HCT116 (cell line): ENCODE results near the gene STRN3. TPM values are rescaled to one million over a fixed set of nuclear protein-coding genes. Genes with fewer than 3 reads are reported as not detected.

Source experiments
- ATAC-seq: fragments of 200-7000 bp; cut with Tn5 transposase; 2 replicates; pipeline ENCODE4 v1.9.1; 2020; ENCODE audit warnings: mild to moderate bottlenecking, moderate library complexity
- BruUV-seq: library from RNA; stranded (reverse); fragments of 400-500 nt; replicated peaks from 2 replicates; lab custom pipeline; 2021; lab: Mats Ljungman, UMichigan
- CTCF ChIA-PET: fragments of 300-600 bp; sonication (Branson Sonifier 250); formaldehyde crosslinking; loops from one replicate; lab custom pipeline; 2021; ENCODE audit warnings: antibody characterized with exemption; lab: Charles Lee
- POLR2A ChIA-PET: fragments of 300-600, 350-600 bp; sonication (Branson Sonifier 250); formaldehyde crosslinking; loops from one replicate; lab custom pipeline; 2021; ENCODE audit warnings: antibody characterized with exemption; lab: Charles Lee
- RAD21 ChIA-PET, 2 experiments: fragments of 300-600 bp; sonication (Branson Sonifier 250); formaldehyde crosslinking; loops; one replicate each; lab custom pipeline; 2023; ENCODE audit warnings: low total read pairs in 2 of 2; ENCODE audit not compliant: uncharacterized antibody in 2 of 2, unreplicated experiment in 2 of 2, low non-redundant PET in 1 of 2; lab: Charles Lee
- DNase-seq: peaks from one replicate; pipeline ENCODE4 v3.0.0-alpha.2; 2010; ENCODE audit warnings: low read depth, low spot score
- H2AFZ ChIP-seq: fragments of 200-600 bp; shearing (Covaris generic), sonication (generic); 2 replicates; pipeline ENCODE4 v1.6.1; 2017; ENCODE audit warnings: low read depth, mixed run types, mixed read lengths, antibody characterized with exemption, low read length; ENCODE audit not compliant: poor library complexity, severe bottlenecking
- H3K27ac ChIP-seq: 2 replicates; pipeline ENCODE4 v1.5.1; 2012; ENCODE audit warnings: low read depth, low read length
- H3K27me3 ChIP-seq: fragments of 200-600 bp; sonication (generic); 2 replicates; pipeline ENCODE4 v1.6.1; 2016; ENCODE audit warnings: mixed run types, low read length, mixed read lengths; ENCODE audit not compliant: insufficient read depth
- H3K36me3 ChIP-seq, 2 experiments: fragments of 200-500 bp in 1 of 2; fragments of 200-600 bp in 1 of 2; sonication (Bioruptor generic) in 1 of 2; sonication (generic) in 1 of 2; 2 replicates each; pipeline versions ENCODE4 v1.5.1 to v1.6.1; 2014 to 2016; ENCODE audit warnings: low read length in 2 of 2, inconsistent platforms in 1 of 2, mixed read lengths in 1 of 2, mixed run types in 1 of 2; ENCODE audit not compliant: insufficient read depth in 2 of 2, control insufficient read depth in 1 of 2
- H3K4me1 ChIP-seq, 2 experiments: fragments of 200-600 bp in 1 of 2; sonication (generic) in 1 of 2; 2 replicates each; pipeline versions ENCODE4 v1.5.1 to v1.6.1; 2012 to 2017; ENCODE audit warnings: low read length in 2 of 2, inconsistent platforms in 1 of 2, mild to moderate bottlenecking in 1 of 2, mixed read lengths in 1 of 2, mixed run types in 1 of 2, moderate library complexity in 1 of 2; ENCODE audit not compliant: insufficient read depth in 2 of 2, control insufficient read depth in 1 of 2
- H3K4me2 ChIP-seq: fragments of 200-600 bp; sonication (generic); 2 replicates; pipeline ENCODE4 v1.6.1; 2017; ENCODE audit warnings: mixed run types, low read length, mixed read lengths
- H3K4me3 ChIP-seq, 2 experiments: fragments of 200-600 bp in 1 of 2; sonication (generic) in 1 of 2; replicated peaks in 1 of 2; 2 replicates each; pipeline ENCODE4 v1.5.1; 2011 to 2016; ENCODE audit warnings: low read length in 2 of 2, control low read depth in 1 of 2, low read depth in 1 of 2, mild to moderate bottlenecking in 1 of 2, mixed read lengths in 1 of 2, mixed run types in 1 of 2
- H3K79me2 ChIP-seq: fragments of 200-600 bp; sonication (generic); 2 replicates; pipeline ENCODE4 v1.6.1; 2017; ENCODE audit warnings: mild to moderate bottlenecking, mixed run types, low read length, moderate library complexity, mixed read lengths; ENCODE audit not compliant: insufficient read depth
- H3K9ac ChIP-seq: fragments of 200-600 bp; sonication (generic); 2 replicates; pipeline ENCODE4 v1.6.1; 2016; ENCODE audit warnings: low read length, mixed read lengths
- H3K9me2 ChIP-seq: fragments of 200-600 bp; sonication (generic), shearing (Covaris generic); 2 replicates; pipeline ENCODE4 v1.6.1; 2017; ENCODE audit warnings: mixed run types, mild to moderate bottlenecking, moderate library complexity; ENCODE audit not compliant: insufficient read depth
- H3K9me3 ChIP-seq, 2 experiments: fragments of 200-500 bp in 1 of 2; fragments of 200-600 bp in 1 of 2; sonication (Bioruptor generic) in 1 of 2; sonication (generic) in 1 of 2; 2 replicates each; pipeline ENCODE4 v1.6.1; 2014 to 2017; ENCODE audit warnings: low read length in 2 of 2, mixed read lengths in 2 of 2, inconsistent platforms in 1 of 2, low read depth in 1 of 2, mild to moderate bottlenecking in 1 of 2, mixed run types in 1 of 2, moderate library complexity in 1 of 2; ENCODE audit not compliant: control insufficient read depth in 1 of 2, insufficient read depth in 1 of 2
- H4K20me1 ChIP-seq: fragments of 200-600 bp; sonication (generic), shearing (Covaris generic); 2 replicates; pipeline ENCODE4 v1.6.1; 2017; ENCODE audit warnings: mixed run types, mild to moderate bottlenecking, moderate library complexity; ENCODE audit not compliant: insufficient read depth
- ATF3 ChIP-seq: IDR thresholded peaks from 2 replicates; pipeline ENCODE4 v1.6.1; 2012
- CTCF ChIP-seq, 3 experiments: fragments of 200-600 bp in 1 of 3; sonication (generic) in 1 of 3; IDR thresholded peaks in 2 of 3; conservative IDR thresholded peaks in 1 of 3; 2 replicates each; pipeline ENCODE4 v1.5.1; 2012 to 2017; ENCODE audit warnings: low read depth in 2 of 3, low read length in 2 of 3, antibody characterized with exemption in 1 of 3, borderline replicate concordance in 1 of 3, control low read depth in 1 of 3, mild to moderate bottlenecking in 1 of 3, mixed read lengths in 1 of 3, mixed run types in 1 of 3, moderate library complexity in 1 of 3; ENCODE audit not compliant: insufficient read depth in 1 of 3
- EGR1 ChIP-seq: IDR thresholded peaks from 2 replicates; pipeline ENCODE4 v1.6.1; 2012; ENCODE audit warnings: low read depth
- ELF1 ChIP-seq: IDR thresholded peaks from 2 replicates; pipeline ENCODE4 v1.6.1; 2012; ENCODE audit warnings: low read depth, borderline replicate concordance
- EZH2 ChIP-seq: fragments of 200-600 bp; sonication (generic); IDR thresholded peaks from 2 replicates; pipeline ENCODE4 v1.6.1; 2017; ENCODE audit warnings: antibody characterized with exemption, mixed run types
- FOSL1 ChIP-seq: IDR thresholded peaks from 2 replicates; pipeline ENCODE4 v1.6.1; 2012; ENCODE audit warnings: low read depth
- RAD21 ChIP-seq: IDR thresholded peaks from 2 replicates; pipeline ENCODE4 v1.6.1; 2012; ENCODE audit warnings: low read depth, mild to moderate bottlenecking
- REST ChIP-seq: IDR thresholded peaks from 2 replicates; pipeline ENCODE4 v1.6.1; 2012; ENCODE audit warnings: low read depth
- SIN3A ChIP-seq: IDR thresholded peaks from 2 replicates; pipeline ENCODE4 v1.6.1; 2012; ENCODE audit warnings: low read depth
- ZBTB33 ChIP-seq: IDR thresholded peaks from 2 replicates; pipeline ENCODE4 v1.6.1; 2011; ENCODE audit warnings: mild to moderate bottlenecking, low read length, moderate library complexity; ENCODE audit not compliant: insufficient replicate concordance; ENCODE audit errors: extremely low read depth
- ZFX ChIP-seq: fragments of 450-650 bp; IDR thresholded peaks from 2 replicates; pipeline ENCODE4 v1.6.1; 2017
- ZNF274 ChIP-seq: fragments of 200-500 bp; sonication (Bioruptor generic); IDR thresholded peaks from 2 replicates; pipeline ENCODE4 v1.6.1; 2014; ENCODE audit warnings: mild to moderate bottlenecking, low read depth, low read length, inconsistent platforms
- intact Hi-C: fragments of 100-400 bp; cut with micrococcal nuclease; formaldehyde crosslinking; loops from 2 replicates; pipeline ENCODE4 v1.10.0; 2022
- total RNA-seq: library from RNA; stranded (reverse); gene quantifications from one replicate; pipeline ENCODE4 v1.2.1, GENCODE V29; 2021; ENCODE audit not compliant: unreplicated experiment

The STRN3 gene
- total RNA-seq, 1 experiment from 2014 or later: 43.4 TPM

GRCh38 chr14:30961330-30961729 is 64.8 kb downstream of the STRN3 start:
- BruUV-seq: no TSS peak
- ChIA-PET RAD21 (no interaction called here), POLR2A (no interaction called here)
- no peak overlapping the region for H2AFZ ChIP-seq
- peaks cover 94% of the 10 kb centered on the region for H3K79me2 ChIP-seq
- H3K4me2 ChIP-seq: peak overlapping the region; percentile 27
- no peak overlapping the region; the same call in 1 of the 2 replicates for H3K9ac ChIP-seq
- no peaks in the 10 kb centered on the region for H3K9me3 ChIP-seq
- ATAC-seq: no peak
- TF ChIP-seq FOSL1 (no peak), SIN3A (no peak), ATF3 (no peak)
- TF ChIP-seq, all 23 proteins: peak for 0
- Histone ChIP-seq H3K36me3 (no peaks in the 10 kb centered on the region), H3K4me1 (peaks cover 29 to 72% of the 10 kb centered on the region in 2 experiments), H4K20me1 (no peaks in the 10 kb centered on the region), H3K27ac (no peak overlapping the region), H3K4me3 (no peak overlapping the region), H3K27me3 (no peaks in the 10 kb centered on the region), H3K9me2 (no peaks in the 10 kb centered on the region)
- CTCF ChIA-PET: no interaction called here
- no peak for DNase-seq
- intact Hi-C loops: no loop called here

- Histone ChIP-seq H2AFZ (no peak overlapping the region), H3K36me3 (peaks cover 0 to 5% of the 10 kb centered on the region in 2 experiments; a peak in 2 of 4 replicates), H3K4me1 (peaks cover 26 to 61% of the 10 kb centered on the region in 2 experiments), H3K4me2 (peak overlapping the region; percentile 8; the same call in 1 of the 2 replicates), H3K9me2 (no peaks in the 10 kb centered on the region), H3K27me3 (no peaks in the 10 kb centered on the region), H4K20me1 (no peaks in the 10 kb centered on the region), H3K4me3 (no peak overlapping the region), H3K79me2 (peaks cover 97% of the 10 kb centered on the region), H3K9me3 (no peaks in the 10 kb centered on the region), H3K9ac (no peak overlapping the region), H3K27ac (no peak overlapping the region; the same call in 1 of the 2 replicates)
- BruUV-seq: no TSS peak
- intact Hi-C loops: no loop called here
- ChIA-PET CTCF (no interaction called here), POLR2A (no interaction called here), RAD21 (no interaction called here)
- ATAC-seq (peak; percentile 25; the same call in 1 of the 2 replicates), DNase-seq (no peak)
- TF ChIP-seq REST (no peak), ZBTB33 (no peak), EGR1 (no peak), ZNF274 (no peak), ELF1 (no peak), CTCF (IDR thresholded peaks at IDR 0.05 in 2 of 3, conservative IDR thresholded peaks at IDR 0.05 in 1 of 3; ENCODE audit: borderline replicate concordance in 1 of 3, insufficient read depth in 1 of 3, low read depth in 2 of 3, low read length in 2 of 3) (no peak), SIN3A (no peak), EZH2 (no peak), RAD21 (no peak), ZFX (no peak)
Measured at GRCh38 chr14:30960216-30960615, 66.0 kb downstream of the STRN3 start.
